ENCODE results near the gene MLLT6.

- TF ChIP-seq EZH2 (IDR thresholded peaks at IDR 0.05) (no peak), POLR2AphosphoS5 (IDR thresholded peaks at IDR 0.05; ENCODE audit: borderline replicate concordance, low read depth, low read length) (no peak)
Observed at GRCh38 chr17:38715216-38715943, 10.3 kb downstream of the MLLT6 start.

Data from SK-N-MC (cell line).